ENCODE results near the gene HDHD5. TPM values are rescaled to one million over a fixed set of nuclear protein-coding genes. Genes with fewer than 3 reads are reported as not detected.

HDHD5 gene
- total RNA-seq, 1 donor from 2014 or later, result 30.7 TPM

- H3K4me1 Mint-ChIP-seq (ENCODE audit: unreplicated experiment), result no peaks in the 10 kb centered on the region
- TF ChIP-seq CTCF (IDR thresholded peaks at IDR 0.05), result no peak
- H3K27me3 Mint-ChIP-seq (ENCODE audit: unreplicated experiment), result no peaks in the 10 kb centered on the region
- H3K4me3 Mint-ChIP-seq (ENCODE audit: unreplicated experiment), result no peak overlapping the region
- no peak for DNase-seq (ENCODE audit: extremely low spot score, unreplicated experiment)
- peaks cover 8% of the 10 kb centered on the region for H3K36me3 Mint-ChIP-seq (ENCODE audit: unreplicated experiment)
- H3K9me3 Mint-ChIP-seq (ENCODE audit: unreplicated experiment), result no peaks in the 10 kb centered on the region
- H3K27ac Mint-ChIP-seq (ENCODE audit: unreplicated experiment), result no peak overlapping the region
These were observed 50.6 kb downstream of the HDHD5 start for GRCh38 chr22:17108256-17109112.

- no peaks in the 10 kb centered on the region for H3K4me1 Mint-ChIP-seq (ENCODE audit: unreplicated experiment)
- no peak for DNase-seq (ENCODE audit: extremely low spot score, unreplicated experiment)
- no peaks in the 10 kb centered on the region for H3K9me3 Mint-ChIP-seq (ENCODE audit: unreplicated experiment)
- H3K4me3 Mint-ChIP-seq (ENCODE audit: unreplicated experiment), result no peak overlapping the region
- no peak overlapping the region for H3K27ac Mint-ChIP-seq (ENCODE audit: unreplicated experiment)
- peaks cover 8% of the 10 kb centered on the region for H3K36me3 Mint-ChIP-seq (ENCODE audit: unreplicated experiment)
- no peaks in the 10 kb centered on the region for H3K27me3 Mint-ChIP-seq (ENCODE audit: unreplicated experiment)
- TF ChIP-seq CTCF (IDR thresholded peaks at IDR 0.05), result no peak
These were observed 51.6 kb downstream of the HDHD5 start for GRCh38 chr22:17107547-17107810.

- Mint-ChIP-seq H3K4me1 (ENCODE audit: unreplicated experiment) (no peaks in the 10 kb centered on the region), H3K36me3 (ENCODE audit: unreplicated experiment) (peaks cover 12% of the 10 kb centered on the region), H3K27me3 (ENCODE audit: unreplicated experiment) (no peaks in the 10 kb centered on the region), H3K27ac (ENCODE audit: unreplicated experiment) (no peak overlapping the region), H3K9me3 (ENCODE audit: unreplicated experiment) (no peaks in the 10 kb centered on the region), H3K4me3 (ENCODE audit: unreplicated experiment) (no peak overlapping the region)
- no peak for TF ChIP-seq CTCF (IDR thresholded peaks at IDR 0.05)
- no peak for DNase-seq (ENCODE audit: extremely low spot score, unreplicated experiment)
These were observed 52.1 kb downstream of the HDHD5 start for GRCh38 chr22:17106785-17107546.

- H3K27me3 Mint-ChIP-seq (ENCODE audit: unreplicated experiment), result no peaks in the 10 kb centered on the region
- no peak overlapping the region for H3K27ac Mint-ChIP-seq (ENCODE audit: unreplicated experiment)
- no peak for TF ChIP-seq CTCF (IDR thresholded peaks at IDR 0.05)
- H3K9me3 Mint-ChIP-seq (ENCODE audit: unreplicated experiment), result no peaks in the 10 kb centered on the region
- peaks cover 18% of the 10 kb centered on the region for H3K36me3 Mint-ChIP-seq (ENCODE audit: unreplicated experiment)
- no peak overlapping the region for H3K4me3 Mint-ChIP-seq (ENCODE audit: unreplicated experiment)
- H3K4me1 Mint-ChIP-seq (ENCODE audit: unreplicated experiment), result no peaks in the 10 kb centered on the region
- DNase-seq (ENCODE audit: extremely low spot score, unreplicated experiment), result no peak
These were observed 52.8 kb downstream of the HDHD5 start for GRCh38 chr22:17106161-17106784.
